Type B pancreatic cell (in vitro differentiated cells): ENCODE results near the gene AGTR1. TPM values are rescaled to one million over a fixed set of nuclear protein-coding genes. Genes with fewer than 3 reads are reported as not detected.

Source experiments
- DNase-seq: peaks from one replicate; pipeline ENCODE4 v3.0.0; 2021; ENCODE audit warnings: mixed read lengths; ENCODE audit not compliant: unreplicated experiment; ENCODE audit errors: extremely low spot score
- H3K27ac Mint-ChIP-seq: 2 replicates; pipeline ENCODE4 v1.8.0; 2021; ENCODE audit warnings: mild to moderate bottlenecking, mixed read lengths
- H3K27me3 Mint-ChIP-seq: 2 replicates; pipeline ENCODE4 v1.8.0; 2021; ENCODE audit warnings: mixed read lengths
- H3K36me3 Mint-ChIP-seq: 2 replicates; pipeline ENCODE4 v1.8.0; 2021; ENCODE audit warnings: mixed read lengths
- H3K4me1 Mint-ChIP-seq: one replicate; pipeline ENCODE4 v1.8.0; 2021; ENCODE audit warnings: mixed read lengths; ENCODE audit not compliant: unreplicated experiment
- H3K4me3 Mint-ChIP-seq: 2 replicates; pipeline ENCODE4 v1.8.0; 2021; ENCODE audit warnings: mild to moderate bottlenecking, mixed read lengths
- H3K9me3 Mint-ChIP-seq: 2 replicates; pipeline ENCODE4 v1.8.0; 2021; ENCODE audit warnings: mixed read lengths
- total RNA-seq: library from RNA; stranded (reverse); gene quantifications from 2 replicates; pipeline ENCODE4 v1.2.1, GENCODE V29; 2021; ENCODE audit warnings: low replicate concordance
- TF ChIP-seq, protein P1 (sequence below): fragments of 200-600 bp; sonication (generic); conservative IDR thresholded peaks from 2 replicates; pipeline ENCODE4 v1.5.0; 2021; ENCODE audit warnings: antibody characterized with exemption, mild to moderate bottlenecking

The AGTR1 gene
- total RNA-seq, 1 donor from 2014 or later: 2.4 TPM

DNA sequence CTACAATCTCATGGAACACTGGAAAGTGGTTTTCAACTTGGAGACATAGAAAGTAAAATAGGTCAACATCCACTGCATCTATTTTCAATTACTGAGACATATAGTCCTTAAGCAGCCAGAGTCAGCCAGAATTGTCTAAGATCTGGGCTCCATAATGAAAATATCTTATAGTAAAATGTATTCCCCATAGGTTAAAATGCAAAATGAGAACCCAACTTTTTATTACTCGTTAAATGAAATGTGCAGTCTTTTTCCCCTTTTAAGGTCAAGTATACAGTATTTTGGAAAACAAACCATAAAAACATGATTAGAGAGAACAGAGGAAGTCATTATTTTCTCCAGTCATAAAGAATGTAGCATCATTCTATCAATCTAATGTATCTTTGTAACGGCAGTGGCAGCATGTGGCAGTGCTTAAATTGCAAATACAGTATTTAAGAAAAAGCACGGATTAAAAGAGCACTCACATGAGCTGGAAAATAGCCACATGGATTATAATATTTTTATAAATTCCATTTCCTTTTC lies 65.5 kb downstream of the AGTR1 start:
- H3K27me3 Mint-ChIP-seq: no peaks in the 10 kb centered on the region

DNA sequence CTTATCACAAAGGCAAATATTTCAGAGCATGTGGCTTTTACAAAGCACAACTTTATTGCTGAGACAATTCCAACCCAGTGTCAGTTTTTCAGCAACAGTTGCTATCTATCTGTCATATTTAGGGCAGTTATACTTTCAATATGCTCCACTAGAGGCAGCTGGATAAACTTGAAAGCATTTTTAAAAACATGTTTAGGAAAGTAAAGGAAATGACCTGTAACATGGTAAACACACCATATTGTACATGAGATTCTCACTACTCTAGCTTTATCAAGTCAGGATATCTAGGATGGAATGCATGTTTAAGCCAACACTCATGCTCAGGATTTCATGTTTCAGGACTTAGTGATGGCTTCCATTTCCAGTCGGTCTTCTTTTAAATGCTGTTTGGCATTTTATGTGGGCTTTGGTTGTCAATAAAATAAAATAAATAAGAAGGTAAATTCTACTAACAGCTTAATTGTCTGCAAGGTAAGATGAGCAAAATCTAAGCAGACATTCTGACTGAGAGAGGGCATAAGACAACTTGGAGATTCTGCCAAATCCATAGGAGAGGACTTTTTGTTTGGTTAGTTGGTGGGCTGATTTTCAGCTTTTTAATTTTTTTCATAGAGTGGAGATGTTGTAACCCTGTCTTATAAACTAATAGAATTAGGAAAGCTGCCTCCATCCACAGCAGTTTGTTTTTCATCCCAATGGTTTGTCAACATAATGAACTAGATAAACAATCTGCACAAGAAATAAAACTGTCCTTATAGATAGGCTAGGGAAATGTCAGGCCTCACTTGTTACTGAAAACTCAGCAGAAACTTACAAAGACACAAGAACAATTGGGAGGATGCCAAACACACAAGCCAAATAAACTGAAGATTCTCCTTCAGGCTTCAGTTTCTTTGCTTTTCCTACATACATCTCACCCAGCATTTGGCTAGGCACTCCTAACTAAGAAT lies 66.6 kb downstream of the AGTR1 start:
- Mint-ChIP-seq H3K4me3 (no peak overlapping the region), H3K4me1 (peaks cover under 1% of the 10 kb centered on the region), H3K27me3 (no peaks in the 10 kb centered on the region), H3K9me3 (no peaks in the 10 kb centered on the region), H3K27ac (no peak overlapping the region), H3K36me3 (no peaks in the 10 kb centered on the region)
- no peak for DNase-seq
- TF ChIP-seq, protein P1, sequence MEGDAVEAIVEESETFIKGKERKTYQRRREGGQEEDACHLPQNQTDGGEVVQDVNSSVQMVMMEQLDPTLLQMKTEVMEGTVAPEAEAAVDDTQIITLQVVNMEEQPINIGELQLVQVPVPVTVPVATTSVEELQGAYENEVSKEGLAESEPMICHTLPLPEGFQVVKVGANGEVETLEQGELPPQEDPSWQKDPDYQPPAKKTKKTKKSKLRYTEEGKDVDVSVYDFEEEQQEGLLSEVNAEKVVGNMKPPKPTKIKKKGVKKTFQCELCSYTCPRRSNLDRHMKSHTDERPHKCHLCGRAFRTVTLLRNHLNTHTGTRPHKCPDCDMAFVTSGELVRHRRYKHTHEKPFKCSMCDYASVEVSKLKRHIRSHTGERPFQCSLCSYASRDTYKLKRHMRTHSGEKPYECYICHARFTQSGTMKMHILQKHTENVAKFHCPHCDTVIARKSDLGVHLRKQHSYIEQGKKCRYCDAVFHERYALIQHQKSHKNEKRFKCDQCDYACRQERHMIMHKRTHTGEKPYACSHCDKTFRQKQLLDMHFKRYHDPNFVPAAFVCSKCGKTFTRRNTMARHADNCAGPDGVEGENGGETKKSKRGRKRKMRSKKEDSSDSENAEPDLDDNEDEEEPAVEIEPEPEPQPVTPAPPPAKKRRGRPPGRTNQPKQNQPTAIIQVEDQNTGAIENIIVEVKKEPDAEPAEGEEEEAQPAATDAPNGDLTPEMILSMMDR: no peak

More for the DNA sequence above, 65.5 kb downstream of the AGTR1 start:
- H3K27ac Mint-ChIP-seq: no peak overlapping the region
- DNase-seq: no peak
- no peaks in the 10 kb centered on the region for H3K9me3 Mint-ChIP-seq
- TF ChIP-seq, protein P1: no peak
- H3K4me1 Mint-ChIP-seq: peaks cover 5% of the 10 kb centered on the region
- no peak overlapping the region for H3K4me3 Mint-ChIP-seq
- no peaks in the 10 kb centered on the region for H3K36me3 Mint-ChIP-seq

DNA sequence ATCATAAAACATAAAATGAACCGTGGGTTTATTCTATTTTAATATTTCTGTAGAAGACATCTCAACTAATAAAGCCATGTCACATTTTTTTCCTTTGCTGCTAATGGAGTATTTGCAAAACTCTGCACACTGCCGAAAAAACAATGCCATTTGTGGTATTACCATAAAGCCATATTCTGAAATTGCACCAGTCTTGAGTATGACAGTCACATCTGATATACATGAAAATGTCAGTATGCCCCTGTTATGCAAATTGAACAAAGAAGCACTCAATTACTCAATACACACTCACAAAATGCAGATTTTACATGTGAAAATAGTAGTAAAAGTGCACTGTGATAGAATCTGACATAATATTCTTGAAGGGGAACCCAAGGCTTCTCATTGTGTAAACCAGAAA lies 74.7 kb downstream of the AGTR1 start:
- Mint-ChIP-seq H3K27me3 (no peaks in the 10 kb centered on the region), H3K4me1 (no peaks in the 10 kb centered on the region), H3K9me3 (no peaks in the 10 kb centered on the region), H3K4me3 (no peak overlapping the region), H3K36me3 (no peaks in the 10 kb centered on the region), H3K27ac (no peak overlapping the region)
- TF ChIP-seq, protein P1: no peak
- no peak for DNase-seq

DNA sequence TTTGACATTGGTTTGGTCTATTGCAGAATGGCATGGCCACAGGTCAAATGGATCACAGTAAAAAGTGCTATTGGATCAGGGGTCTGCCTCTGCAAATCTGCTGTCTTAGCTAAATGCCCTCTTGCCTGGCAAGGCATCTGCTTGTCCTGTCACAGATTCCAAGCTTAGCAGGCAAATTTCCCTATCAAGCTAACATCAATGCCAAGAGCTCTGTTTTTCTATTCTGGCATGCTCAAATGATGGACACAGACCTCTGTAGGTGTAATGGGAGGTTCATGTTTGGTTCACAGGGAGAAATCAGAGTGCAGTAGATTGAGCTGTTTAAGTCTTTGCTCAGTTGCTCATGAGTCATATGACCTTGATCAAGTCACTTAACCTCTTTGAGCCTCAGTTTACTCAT lies 75.1 kb downstream of the AGTR1 start:
- Mint-ChIP-seq H3K27me3 (no peaks in the 10 kb centered on the region), H3K4me1 (no peaks in the 10 kb centered on the region), H3K9me3 (no peaks in the 10 kb centered on the region), H3K27ac (no peak overlapping the region), H3K4me3 (no peak overlapping the region), H3K36me3 (no peaks in the 10 kb centered on the region)
- no peak for DNase-seq
- TF ChIP-seq, protein P1: no peak

DNA sequence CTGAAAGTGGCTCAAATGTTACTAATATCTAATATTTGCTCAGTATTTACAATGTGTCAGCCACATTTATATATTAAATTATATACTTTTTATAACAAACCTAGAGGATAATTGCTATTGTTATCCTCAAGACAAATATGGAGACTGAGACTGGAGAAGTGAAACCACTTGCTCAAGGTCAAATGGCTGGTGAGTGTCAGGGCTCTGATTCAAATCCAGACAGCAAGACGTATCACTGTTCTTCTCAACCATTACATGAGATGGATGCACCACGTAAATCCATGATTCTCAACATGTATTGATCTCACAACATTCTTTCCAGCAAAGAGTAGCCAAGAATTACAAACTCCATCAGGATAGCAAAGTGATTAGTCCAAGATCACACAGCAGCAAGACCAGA lies 76.1 kb downstream of the AGTR1 start:
- no peaks in the 10 kb centered on the region for H3K27me3 Mint-ChIP-seq
- TF ChIP-seq, protein P1: no peak
- no peak for DNase-seq
- no peak overlapping the region for H3K27ac Mint-ChIP-seq
- H3K4me1 Mint-ChIP-seq: no peaks in the 10 kb centered on the region
- H3K4me3 Mint-ChIP-seq: no peak overlapping the region
- no peaks in the 10 kb centered on the region for H3K36me3 Mint-ChIP-seq
- H3K9me3 Mint-ChIP-seq: no peaks in the 10 kb centered on the region
